Glomerular visceral epithelial cell (primary cell): ENCODE results near the gene ZNF185.

Experiments used
- DNase-seq: peaks from one replicate; pipeline ENCODE4 v3.0.0-alpha.2; 2016; ENCODE audit errors: extremely low spot score

The ZNF185 gene

DNA sequence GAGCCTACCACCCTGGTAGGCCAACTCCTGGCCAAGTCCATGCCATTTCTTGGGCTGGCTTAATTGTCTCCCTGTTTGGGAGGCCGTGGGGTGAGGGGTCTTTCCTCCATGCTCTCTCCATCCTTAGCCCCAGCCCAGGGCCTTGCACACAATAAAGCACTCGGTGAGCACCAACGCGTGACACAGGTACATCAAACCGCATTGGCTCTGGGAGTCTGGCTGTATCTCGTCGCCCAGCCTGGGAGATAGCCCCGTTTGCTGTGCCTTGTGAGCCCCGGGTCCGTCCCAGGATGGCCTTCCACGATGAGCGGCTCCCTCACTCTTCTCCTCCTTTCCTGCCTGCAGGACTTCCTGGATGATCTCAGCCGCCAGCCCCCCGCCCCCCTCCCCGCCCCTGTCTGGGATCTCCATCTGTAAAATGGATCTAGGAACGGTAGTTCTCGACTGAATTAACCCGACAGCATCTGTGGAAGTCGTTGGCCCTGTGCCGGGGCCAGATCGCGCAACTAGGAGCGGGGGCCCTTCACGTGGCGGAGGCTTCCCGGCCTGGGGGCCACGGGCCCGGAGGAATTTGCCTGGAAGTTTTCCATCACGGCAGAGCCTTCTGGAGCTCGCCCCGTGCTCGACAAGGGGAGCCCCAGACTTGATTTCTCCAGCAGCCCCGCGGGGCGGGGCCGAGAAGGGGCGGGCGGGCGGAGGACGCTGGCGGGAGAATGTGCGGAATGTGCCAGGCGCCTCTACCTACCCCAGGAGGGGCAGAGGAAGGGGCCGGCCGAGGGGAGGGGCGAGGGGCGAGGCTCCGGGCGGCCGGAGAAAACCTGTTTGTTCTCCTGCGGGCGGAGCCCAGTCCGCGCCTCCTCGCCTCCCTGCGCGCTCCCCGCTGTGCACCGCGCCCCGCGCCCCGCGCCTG is at the start of gene ZNF185:
ZNF185 (plus strand) TSS at position 846 of the 910 bp plus-strand sequence. CDS start 16,423 bp downstream, outside the sequence.
- DNase-seq: peak; percentile 74

DNA sequence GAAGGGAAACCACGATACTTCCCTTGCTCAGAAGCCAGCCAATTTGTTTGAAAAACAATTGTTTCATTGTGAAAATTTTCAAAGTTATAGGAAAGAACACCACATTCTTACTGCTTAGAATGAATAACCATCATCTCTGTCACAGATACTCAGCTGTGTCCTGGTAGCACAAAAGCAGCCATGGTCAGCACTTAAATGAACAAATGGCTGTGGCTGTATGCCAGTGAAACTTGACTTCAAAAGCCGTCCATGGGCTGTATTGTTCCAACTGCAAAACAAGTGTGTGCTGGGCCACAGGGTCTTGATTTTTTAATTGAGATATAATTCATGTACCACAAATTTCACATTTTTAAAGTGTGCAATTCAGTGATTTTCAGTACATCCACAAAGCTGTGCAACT is 47.4 kb upstream of the ZNF185 start:
- no peak for DNase-seq

- no peak for DNase-seq
These were observed 43.9 kb upstream of the ZNF185 start for GRCh38 chrX:152853986-152854385.

DNA sequence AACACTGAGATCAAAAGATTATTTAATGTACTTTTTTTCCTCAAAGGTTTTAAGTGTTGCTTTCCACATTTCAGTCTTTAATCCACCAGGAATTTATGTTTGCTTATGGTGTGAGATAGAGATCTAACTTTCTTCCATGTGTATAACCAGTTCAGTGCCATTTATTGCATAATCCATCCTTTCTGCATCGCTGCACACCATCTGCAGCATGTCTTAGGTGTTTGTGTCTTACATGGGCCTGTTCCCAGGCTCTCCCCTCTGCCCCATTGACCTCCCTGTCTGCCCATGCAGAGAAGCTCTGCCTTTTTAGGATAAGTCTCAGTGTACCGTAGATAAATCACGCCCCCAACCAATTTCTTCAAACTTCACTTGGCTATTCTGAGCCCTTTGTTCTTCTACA is 36.8 kb upstream of the ZNF185 start:
- peak; percentile 7 for DNase-seq

DNA sequence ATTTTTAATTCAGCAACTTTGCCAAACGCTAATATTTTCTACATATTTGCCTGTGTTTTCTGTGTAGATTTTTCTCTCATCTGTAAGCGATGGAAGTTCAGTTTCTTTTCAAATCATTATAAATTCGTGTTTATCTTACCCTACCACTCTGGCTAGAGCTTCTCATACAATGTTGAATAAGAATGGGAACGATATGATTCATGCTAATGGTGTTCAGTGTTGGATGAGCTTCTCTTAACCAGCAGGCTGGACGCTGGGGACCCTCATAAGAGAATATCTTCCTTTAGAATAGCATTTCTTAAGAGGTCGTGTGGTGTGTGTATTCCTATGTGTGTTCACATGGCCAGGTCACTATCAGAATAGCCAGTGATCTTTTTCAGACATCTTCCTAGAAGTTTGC is 36.0 kb upstream of the ZNF185 start:
- no peak for DNase-seq

- no peak for DNase-seq
These were observed 32.5 kb upstream of the ZNF185 start for GRCh38 chrX:152865232-152865920.

GRCh38 chrX:152866386-152866785 is 31.5 kb upstream of the ZNF185 start:
- DNase-seq: no peak

- no peak for DNase-seq
These were observed 27.9 kb upstream of the ZNF185 start for GRCh38 chrX:152869972-152870371.

- DNase-seq: peak; percentile 21
These were observed 26.6 kb upstream of the ZNF185 start for GRCh38 chrX:152871260-152871659.

- DNase-seq: no peak
These were observed 25.3 kb upstream of the ZNF185 start for GRCh38 chrX:152872522-152872921.

DNA sequence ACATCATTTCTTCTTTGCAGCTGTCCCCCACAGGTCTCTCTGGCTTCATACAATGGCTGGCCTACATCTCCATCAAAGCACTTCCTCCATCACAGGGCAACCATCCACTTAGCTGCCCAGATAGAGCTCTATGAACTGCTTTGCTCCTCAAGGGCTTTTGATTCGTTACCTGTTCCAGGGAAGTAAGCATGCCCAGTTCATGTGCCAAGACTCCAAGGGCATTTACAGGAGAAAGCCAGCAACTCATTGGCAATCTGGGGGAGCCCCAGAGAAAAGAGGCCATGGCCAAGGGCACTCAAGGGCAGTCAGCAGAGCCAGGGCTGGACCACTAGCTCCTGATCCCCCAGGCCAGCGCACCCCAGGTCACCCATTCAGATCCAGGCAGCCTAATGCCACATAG is 24.5 kb upstream of the ZNF185 start:
- no peak for DNase-seq

DNA sequence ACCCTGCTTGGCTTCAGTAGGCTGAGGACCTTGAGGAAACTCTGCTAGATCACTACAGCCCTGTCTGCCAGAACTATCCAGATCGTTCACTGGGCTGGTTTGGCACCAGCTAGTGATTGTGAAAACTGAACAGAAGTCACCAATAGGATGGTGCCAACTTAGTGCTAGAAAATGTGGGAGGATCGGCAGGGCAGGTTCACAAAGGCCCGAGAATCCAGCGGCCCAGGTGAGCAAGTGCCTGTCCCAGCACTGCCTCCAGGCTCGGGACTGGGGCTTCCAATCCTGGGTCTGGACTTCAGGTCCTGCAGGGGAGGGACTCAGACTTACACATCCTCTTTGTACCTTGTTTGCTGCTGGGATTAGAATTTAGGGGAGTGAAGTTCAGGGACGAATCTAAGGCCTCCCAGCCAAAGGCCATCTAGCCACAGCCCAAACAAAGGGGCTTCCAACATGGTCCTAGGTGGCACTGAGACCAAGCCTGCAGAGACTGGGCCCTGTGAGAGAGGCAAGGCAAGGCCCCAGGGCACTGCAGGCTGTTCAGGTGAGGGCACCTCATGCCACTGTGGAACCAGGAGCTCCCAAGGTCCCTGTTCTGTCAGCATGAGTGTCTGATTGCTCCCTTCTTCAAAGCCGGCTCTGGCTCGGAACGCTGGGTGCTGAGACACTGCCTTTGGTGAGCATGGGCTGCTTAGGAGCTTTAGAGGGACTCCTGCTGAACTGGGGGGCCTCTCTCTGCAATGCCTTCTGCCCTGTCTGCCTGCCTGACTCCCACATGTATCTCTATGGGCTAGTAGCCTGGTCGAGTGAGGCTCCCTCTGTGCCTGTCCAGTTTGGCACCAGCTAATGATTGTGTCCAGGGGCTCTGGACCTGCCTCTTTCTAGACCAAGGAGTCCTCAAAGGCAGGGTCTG is 20.7 kb upstream of the ZNF185 start:
- no peak for DNase-seq

- peak; percentile 79 for DNase-seq
These were observed 18.7 kb upstream of the ZNF185 start for GRCh38 chrX:152878976-152879755.

DNA sequence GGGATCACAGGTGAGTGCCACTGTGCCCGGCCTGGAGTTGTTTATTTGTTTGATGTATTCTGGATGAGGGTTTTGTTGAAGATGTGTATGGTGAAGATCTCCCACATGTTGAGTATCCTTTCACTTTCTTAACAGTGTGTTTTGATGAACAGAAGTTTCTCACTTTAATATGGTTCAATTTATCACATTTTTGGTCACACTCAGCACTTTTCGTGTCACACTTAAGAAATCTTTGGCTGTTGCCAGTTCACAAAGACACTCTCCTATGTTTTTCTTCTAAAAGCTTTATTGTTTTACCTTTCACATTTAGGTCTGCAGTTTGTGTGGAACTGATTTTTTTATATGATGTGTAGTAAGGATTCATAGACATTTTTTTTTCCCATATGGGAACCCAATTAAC is 16.6 kb upstream of the ZNF185 start:
- no peak for DNase-seq

DNA sequence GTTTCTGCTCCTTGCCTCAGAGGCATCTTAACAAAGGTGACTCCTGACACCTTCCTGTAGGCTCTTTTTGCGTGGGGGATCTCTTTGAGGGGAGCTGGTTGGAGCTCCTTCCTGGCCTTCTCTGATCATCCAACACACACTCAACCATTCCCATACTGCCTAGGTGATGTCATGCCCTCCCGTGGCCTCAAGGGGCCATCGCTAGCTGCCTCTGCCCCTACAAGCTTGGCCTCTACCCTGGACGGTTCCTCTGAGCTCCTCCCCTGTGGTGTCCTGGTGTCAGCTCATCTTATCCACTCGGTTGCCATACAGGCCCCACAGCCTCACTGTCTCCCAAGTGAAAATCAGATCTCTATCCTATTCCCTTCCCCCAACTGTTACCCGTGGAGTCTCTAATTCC is 13.7 kb upstream of the ZNF185 start:
- no peak for DNase-seq

- DNase-seq: no peak
These were observed 11.2 kb upstream of the ZNF185 start for GRCh38 chrX:152886716-152887115.

- DNase-seq: no peak
These were observed 5.4 kb upstream of the ZNF185 start for GRCh38 chrX:152892499-152892898.

DNA sequence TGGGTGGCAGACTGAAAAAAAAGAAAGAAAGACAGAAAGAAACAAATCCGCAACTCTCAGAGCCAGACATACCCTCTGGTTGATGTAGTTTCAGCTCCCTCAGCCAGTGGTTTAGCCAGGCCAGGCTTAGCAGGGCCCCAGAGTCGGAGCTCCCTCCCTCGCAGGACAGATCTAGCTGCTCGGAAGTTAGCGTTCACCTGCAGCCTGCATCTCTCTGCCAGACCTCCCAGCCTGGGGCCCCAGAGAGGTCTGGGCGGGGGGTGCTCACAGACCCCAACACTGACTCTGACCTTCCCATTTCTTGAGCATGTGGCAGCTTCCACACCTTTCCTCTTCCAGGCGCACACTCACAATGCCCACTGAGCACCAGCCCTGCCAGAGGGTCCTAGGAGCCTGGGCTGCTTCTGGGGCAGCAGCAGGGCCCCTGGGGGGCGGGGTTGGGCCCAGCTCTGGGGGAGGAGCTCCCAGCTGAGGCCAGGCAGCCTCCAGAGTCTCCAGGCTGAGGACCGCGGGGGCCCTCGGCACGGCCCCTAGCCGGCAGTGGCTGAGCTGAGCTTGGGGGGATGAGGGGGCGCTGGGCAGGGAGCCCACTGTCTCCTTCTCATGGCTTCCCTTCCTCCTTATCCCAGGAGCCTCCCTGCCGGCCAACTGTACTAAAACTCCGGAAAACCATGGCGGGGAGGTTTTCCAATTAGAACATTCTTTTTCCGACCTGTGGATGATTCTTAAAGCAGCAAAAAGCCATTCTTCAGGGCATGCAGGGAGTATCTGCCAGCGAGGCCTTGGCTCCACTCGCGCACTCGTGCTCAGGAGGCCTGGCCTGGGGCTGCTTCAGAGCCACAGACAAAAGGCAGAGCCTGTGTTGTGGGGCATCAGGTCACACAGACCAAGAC is 4.6 kb upstream of the ZNF185 start:
- no peak for DNase-seq

DNA sequence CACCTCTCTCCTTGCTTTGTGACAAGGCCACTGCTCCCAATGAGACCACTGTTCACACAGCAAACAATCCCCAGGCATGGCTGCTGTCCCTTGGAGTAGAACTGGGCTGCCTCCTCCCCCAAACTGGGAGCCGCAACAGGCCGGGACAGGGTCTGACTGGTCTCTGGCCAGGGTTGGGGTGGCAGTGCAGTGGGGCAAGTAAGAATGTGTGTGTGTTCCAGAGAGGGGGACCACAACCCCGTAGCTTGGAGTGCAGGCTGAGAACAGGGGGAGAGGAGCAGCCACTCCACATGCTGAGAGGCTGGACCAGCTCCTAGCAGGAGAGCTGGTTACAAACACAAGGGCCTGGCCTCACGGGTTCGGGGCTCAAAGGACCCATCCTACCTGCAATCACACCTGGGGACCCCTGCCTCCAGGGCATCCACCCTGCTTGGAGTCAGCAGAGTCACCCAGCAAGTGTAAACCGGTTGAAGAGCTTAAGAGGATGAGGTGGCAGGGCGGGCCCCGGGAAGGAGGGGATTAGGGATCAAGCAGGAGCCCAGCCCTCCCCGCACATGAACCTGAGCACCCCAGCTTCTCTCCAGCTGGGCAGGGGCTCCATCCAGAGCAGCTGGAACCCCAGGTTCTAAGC is 3.8 kb upstream of the ZNF185 start:
- no peak for DNase-seq

DNA sequence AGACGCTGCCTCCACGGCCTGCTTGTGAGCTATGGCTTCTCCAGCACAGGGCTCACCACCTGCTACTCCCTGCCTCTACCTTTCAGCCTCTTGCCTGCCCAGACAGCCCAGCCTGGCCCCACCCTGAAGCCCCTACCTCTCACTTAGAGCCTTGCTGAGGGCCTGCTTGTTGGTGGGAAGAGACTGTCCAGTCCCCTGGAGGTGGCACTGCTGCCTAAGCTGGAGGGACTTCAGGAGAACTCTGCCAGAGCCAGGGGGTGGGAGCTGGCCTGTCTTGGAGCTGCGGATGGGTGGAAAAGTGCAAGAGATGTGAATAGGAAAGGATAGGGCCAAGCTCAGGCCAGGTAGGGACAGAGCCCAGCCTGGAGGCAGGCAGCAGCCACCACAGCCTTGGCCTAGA is 2.7 kb upstream of the ZNF185 start:
- no peak for DNase-seq
